K562 (cell line): ENCODE results near the gene LBHD2. TPM values are rescaled to one million over a fixed set of nuclear protein-coding genes. Genes with fewer than 3 reads are reported as not detected.

ENCODE experiments used
- ATAC-seq: fragments of 200-7000 bp; cut with Tn5 transposase; 3 replicates; pipeline ENCODE4 v1.9.1; 2020; ENCODE audit warnings: moderate library complexity
- BruUV-seq: library from RNA; stranded (reverse); fragments of 400-500 nt; replicated peaks from 2 replicates; lab custom pipeline; 2021; lab: Mats Ljungman, UMichigan
- CTCF ChIA-PET: fragments of 300-600 bp; formaldehyde crosslinking; extraction: SDS; loops from one replicate; lab custom pipeline; 2021; ENCODE audit warnings: low intra/inter-chr PET ratio; lab: Yijun Ruan, JAX
- POLR2A ChIA-PET: fragments of 300-600, 350-650 bp; sonication (Branson Sonifier 250); formaldehyde crosslinking; extraction: SDS; loops from one replicate; lab custom pipeline; 2021; ENCODE audit warnings: antibody characterized with exemption, inconsistent platforms; lab: Yijun Ruan, JAX
- DNase-seq, 4 experiments: peaks; one replicate each; pipeline versions ENCODE4 v3.0.0 to v3.0.0-alpha.2; 2011 to 2018; ENCODE audit warnings: low spot score in 3 of 4, mixed read lengths in 3 of 4; ENCODE audit errors: extremely low read depth in 1 of 4
- FAIRE-seq: peaks from 2 replicates; lab custom pipeline; 2011; peaks lifted over from hg19 to GRCh38; lab: Jason Lieb, UNC
- H2AFZ ChIP-seq: 2 replicates; pipeline ENCODE4 v1.6.0; 2011; ENCODE audit warnings: low read depth, low read length, control low read depth, inconsistent platforms
- H3K27ac ChIP-seq: fragments of 200-600 bp; 3 replicates; pipeline ENCODE4 v1.8.0; 2011; ENCODE audit warnings: low read depth, mild to moderate bottlenecking, control low read depth, inconsistent platforms, low read length, moderate library complexity, mixed read lengths; ENCODE audit errors: extremely low read depth
- H3K27me3 ChIP-seq, 2 experiments: fragments of 300-600 bp in 1 of 2; 2 replicates in 1 of 2; 3 replicates in 1 of 2; pipeline versions ENCODE4 v1.6.0 to v1.8.0; 2011; ENCODE audit warnings: inconsistent platforms in 2 of 2, low read length in 2 of 2, mild to moderate bottlenecking in 1 of 2, mixed read lengths in 1 of 2, moderate library complexity in 1 of 2; ENCODE audit not compliant: control insufficient read depth in 2 of 2, insufficient read depth in 2 of 2
- H3K36me3 ChIP-seq: fragments of 300-600 bp; 3 replicates; pipeline ENCODE4 v1.8.0; 2011; ENCODE audit warnings: mild to moderate bottlenecking, low read length, inconsistent platforms; ENCODE audit not compliant: control insufficient read depth, insufficient read depth
- H3K4me1 ChIP-seq, 2 experiments: fragments of 200-600 bp in 1 of 2; replicated peaks in 1 of 2; 2 replicates in 1 of 2; 3 replicates in 1 of 2; pipeline versions ENCODE4 v1.5.1 to v1.8.0; 2011; ENCODE audit warnings: inconsistent platforms in 2 of 2, low read length in 2 of 2, mild to moderate bottlenecking in 1 of 2, mixed read lengths in 1 of 2, moderate library complexity in 1 of 2; ENCODE audit not compliant: control insufficient read depth in 2 of 2, insufficient read depth in 2 of 2
- H3K4me2 ChIP-seq: 2 replicates; pipeline ENCODE4 v1.6.1; 2011; ENCODE audit warnings: low read length, control low read depth, inconsistent platforms, mixed read lengths; ENCODE audit not compliant: insufficient read depth
- H3K4me3 ChIP-seq: fragments of 200-600 bp; sonication (generic), shearing (Covaris generic); 2 replicates; pipeline ENCODE4 v1.5.1; 2016; ENCODE audit warnings: control low read depth, inconsistent platforms
- H3K79me2 ChIP-seq: fragments of 200-600 bp; 3 replicates; pipeline ENCODE4 v1.8.0; 2011; ENCODE audit warnings: low read length, inconsistent platforms; ENCODE audit not compliant: control insufficient read depth, insufficient read depth
- H3K9ac ChIP-seq, 2 experiments: 2 replicates each; pipeline versions ENCODE4 v1.6.0 to v1.6.1; 2011; ENCODE audit warnings: low read depth in 2 of 2, low read length in 2 of 2, control low read depth in 1 of 2, inconsistent platforms in 1 of 2, mild to moderate bottlenecking in 1 of 2, mixed read lengths in 1 of 2; ENCODE audit not compliant: insufficient read depth in 1 of 2
- H3K9me1 ChIP-seq: one replicate; pipeline ENCODE4 v1.6.0; 2011; ENCODE audit warnings: inconsistent platforms, mild to moderate bottlenecking, low read length, moderate library complexity; ENCODE audit not compliant: control insufficient read depth, insufficient read depth
- H3K9me3 ChIP-seq: replicated peaks from 2 replicates; pipeline ENCODE4 v1.5.1; 2011; ENCODE audit warnings: low read depth, low read length, inconsistent platforms; ENCODE audit not compliant: control insufficient read depth, insufficient read depth
- H4K20me1 ChIP-seq: replicated peaks from 2 replicates; pipeline ENCODE4 v1.6.1; 2011; ENCODE audit warnings: low read length, inconsistent platforms, mixed read lengths; ENCODE audit not compliant: control insufficient read depth, insufficient read depth
- ARID3B ChIP-seq: fragments of 250-450 bp; sonication (Bioruptor Pico); IDR thresholded peaks from 2 replicates; pipeline ENCODE4 v1.4.0; 2020; ENCODE audit warnings: borderline replicate concordance
- DLX4 ChIP-seq: fragments of 250-450 bp; sonication (Bioruptor Pico); IDR thresholded peaks from 2 replicates; pipeline ENCODE4 v1.6.1; 2021; ENCODE audit warnings: mild to moderate bottlenecking
- ETV5 ChIP-seq: sonication (generic); formaldehyde crosslinking; IDR thresholded peaks from 2 replicates; pipeline ENCODE4 v1.4.0; 2020; ENCODE audit warnings: low read depth, mild to moderate bottlenecking, missing genetic modification reagents
- GATAD2B ChIP-seq: fragments of 450-650 bp; IDR thresholded peaks from 2 replicates; pipeline ENCODE4 v1.6.1; 2017; ENCODE audit warnings: mild to moderate bottlenecking, borderline replicate concordance
- HIVEP1 ChIP-seq: fragments of 250-450 bp; sonication (Bioruptor Pico); IDR thresholded peaks from 2 replicates; pipeline ENCODE4 v1.4.0; 2020; ENCODE audit warnings: mild to moderate bottlenecking
- KLF16 ChIP-seq: IDR thresholded peaks from 2 replicates; pipeline ENCODE4 v1.6.1; 2016; ENCODE audit warnings: antibody characterized with exemption
- PCBP2 ChIP-seq: fragments of 200-400 bp; formaldehyde crosslinking; IDR thresholded peaks from 2 replicates; pipeline ENCODE4 v1.6.1; 2018; ENCODE audit warnings: low read length, low read depth, mild to moderate bottlenecking, moderate library complexity; ENCODE audit not compliant: poor library complexity, severe bottlenecking
- RBM15 ChIP-seq: fragments of 200-400 bp; formaldehyde crosslinking; IDR thresholded peaks from 2 replicates; pipeline ENCODE4 v1.6.1; 2018; ENCODE audit warnings: mild to moderate bottlenecking, low read length, moderate library complexity; ENCODE audit not compliant: insufficient read depth
- RBM25 ChIP-seq: fragments of 200-400 bp; formaldehyde crosslinking; IDR thresholded peaks from 2 replicates; pipeline ENCODE4 v1.6.1; 2018; ENCODE audit warnings: low read length, low read depth, moderate library complexity; ENCODE audit not compliant: severe bottlenecking
- RBM39 ChIP-seq: fragments of 200-400 bp; formaldehyde crosslinking; optimal IDR thresholded peaks from 2 replicates; pipeline ENCODE3; 2018; ENCODE audit warnings: low read depth, low read length
- SMAD4 ChIP-seq: fragments of 250-450 bp; sonication (Bioruptor Pico); conservative IDR thresholded peaks from 2 replicates; pipeline ENCODE4 v1.8.0; 2021; ENCODE audit warnings: inconsistent platforms, mild to moderate bottlenecking, moderate library complexity
- ZNF445 ChIP-seq: fragments of 250-450 bp; sonication (Bioruptor Pico); IDR thresholded peaks from 2 replicates; pipeline ENCODE4 v1.4.0; 2020; ENCODE audit warnings: low read depth, mild to moderate bottlenecking, moderate library complexity
- WGBS: fragments of 100-300 bp; shearing (Covaris generic); methylation state at CpG from one replicate; pipeline ENCODE4 v1.1.6; 2016; ENCODE audit warnings: low coverage, mixed read lengths; ENCODE audit not compliant: insufficient coverage; ENCODE audit errors: missing lambda C conversion rate; 5-methylcytosine and 5-hydroxymethylcytosine counted together
- in situ Hi-C: fragments of 300-500 bp; cut with MboI; formaldehyde crosslinking; loops from 4 replicates; pipeline ENCODE4 v1.15.0; 2018; ENCODE audit warnings: inconsistent platforms, mixed read lengths
- intact Hi-C: fragments of 100-400 bp; cut with micrococcal nuclease; formaldehyde crosslinking; loops from 2 replicates; pipeline ENCODE4 v1.14.2; 2022
- polyA plus RNA-seq, 8 experiments: library from polyadenylated mRNA; depleted of rRNA in 4 of 8; stranded (reverse) in 5 of 8; unstranded in 3 of 8; fragments of >200 nt; fragmentation: Nextera tagmentation in 2 of 8; fragmentation: Illumina TruSeq in 1 of 8; extraction: Ambion mirVana in 2 of 8; extraction: Trizol in 1 of 8; gene quantifications; 2 replicates each; pipeline versions ENCODE4 v1.2.1 to v1.2.3, GENCODE V29; 2011 to 2014; ENCODE audit warnings: inconsistent platforms in 1 of 8, missing spikeins in 1 of 8
- total RNA-seq, 7 experiments: library from RNA; depleted of rRNA in 6 of 7; stranded (reverse); fragments of >200 nt in 6 of 7; fragmentation: Illumina TruSeq in 2 of 7; extraction: Trizol in 2 of 7; gene quantifications; 2 replicates each; pipeline versions ENCODE4 v1.2.1 to v1.2.3, GENCODE V29; 2011 to 2021; ENCODE audit warnings: low replicate concordance in 1 of 7
- TF ChIP-seq, protein P1 (sequence below): fragments of 250-450 bp; sonication (Bioruptor Pico); IDR thresholded peaks from 2 replicates; pipeline ENCODE4 v1.5.0; 2021

LBHD2 gene
- total and polyA plus RNA-seq, 9 of the 15 experiments (the other 6 are each of a cell fraction or from before 2014, with no cell fraction given): not detected

- Histone ChIP-seq H3K4me2 (no peak overlapping the region), H3K27ac (no peak overlapping the region), H3K9me1 (no peaks in the 10 kb centered on the region), H3K4me1 (peaks cover 21 to 40% of the 10 kb centered on the region in 2 experiments; a peak in 4 of 5 replicates), H3K9ac (no peak overlapping the region; a peak in 1 of 4 replicates), H3K9me3 (no peaks in the 10 kb centered on the region), H3K79me2 (no peaks in the 10 kb centered on the region), H3K27me3 (no peaks in the 10 kb centered on the region), H2AFZ (no peak overlapping the region), H3K4me3 (no peak overlapping the region), H4K20me1 (no peaks in the 10 kb centered on the region), H3K36me3 (peaks cover 20% of the 10 kb centered on the region; the same call in 1 of the 3 replicates)
- ATAC-seq (no peak), FAIRE-seq (no peak), DNase-seq (no peak)
- intact Hi-C loops (loop anchor here (2.0 kb wide), 2 partner anchors 35 to 65 kb away; no protein-coding TSS in a partner anchor), in situ Hi-C loops (no loop called here)
- TF ChIP-seq SMAD4 (CRISPR knock-in tag): no peak
- no peak for TF ChIP-seq PCBP2
- no peak for TF ChIP-seq RBM25
- no peak for TF ChIP-seq ETV5 (CRISPR knock-in tag)
- TF ChIP-seq RBM15: no peak
- TF ChIP-seq, protein P1, sequence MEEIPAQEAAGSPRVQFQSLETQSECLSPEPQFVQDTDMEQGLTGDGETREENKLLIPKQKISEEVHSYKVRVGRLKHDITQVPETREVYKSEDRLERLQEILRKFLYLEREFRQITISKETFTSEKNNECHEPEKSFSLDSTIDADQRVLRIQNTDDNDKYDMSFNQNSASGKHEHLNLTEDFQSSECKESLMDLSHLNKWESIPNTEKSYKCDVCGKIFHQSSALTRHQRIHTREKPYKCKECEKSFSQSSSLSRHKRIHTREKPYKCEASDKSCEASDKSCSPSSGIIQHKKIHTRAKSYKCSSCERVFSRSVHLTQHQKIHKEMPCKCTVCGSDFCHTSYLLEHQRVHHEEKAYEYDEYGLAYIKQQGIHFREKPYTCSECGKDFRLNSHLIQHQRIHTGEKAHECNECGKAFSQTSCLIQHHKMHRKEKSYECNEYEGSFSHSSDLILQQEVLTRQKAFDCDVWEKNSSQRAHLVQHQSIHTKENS (CRISPR knock-in tag): no peak
- no peak for TF ChIP-seq GATAD2B
- no peak for TF ChIP-seq ZNF445
- no peak for TF ChIP-seq ARID3B (CRISPR knock-in tag)
- no peak for TF ChIP-seq DLX4 (CRISPR knock-in tag)
- TF ChIP-seq HIVEP1: no peak
- TF ChIP-seq KLF16: no peak
- TF ChIP-seq RBM39: no peak
- no TSS peak for BruUV-seq
- ChIA-PET CTCF (interaction anchor here (0.6 kb wide), 2 partner anchors 11 to 31 kb away, joined by 3 read pairs; no protein-coding TSS in a partner anchor), POLR2A (no interaction called here)
- WGBS: 73% methylated on average over 7 of the region's 29 CpGs
Observed at GRCh38 chr14:103139132-103140025, 55.4 kb downstream of the LBHD2 start.
